A673 (cell line): ENCODE measurements around the gene CCDC18.

Experiments used
- EZH2 ChIP-seq: fragments of 200-600 bp; sonication (generic); IDR thresholded peaks from 2 replicates; pipeline ENCODE4 v1.6.1; 2017; ENCODE audit warnings: borderline replicate concordance, low read depth, mild to moderate bottlenecking, mixed read lengths, antibody characterized with exemption, low read length; ENCODE audit not compliant: poor library complexity, severe bottlenecking
- TF ChIP-seq, protein P1 (sequence below): fragments of 300-800, 200-600 bp; sonication (generic); conservative IDR thresholded peaks from 2 replicates; pipeline ENCODE4 v1.5.1; 2017; ENCODE audit warnings: low read depth, mild to moderate bottlenecking, antibody characterized with exemption, low read length, moderate library complexity, mixed read lengths

DNA sequence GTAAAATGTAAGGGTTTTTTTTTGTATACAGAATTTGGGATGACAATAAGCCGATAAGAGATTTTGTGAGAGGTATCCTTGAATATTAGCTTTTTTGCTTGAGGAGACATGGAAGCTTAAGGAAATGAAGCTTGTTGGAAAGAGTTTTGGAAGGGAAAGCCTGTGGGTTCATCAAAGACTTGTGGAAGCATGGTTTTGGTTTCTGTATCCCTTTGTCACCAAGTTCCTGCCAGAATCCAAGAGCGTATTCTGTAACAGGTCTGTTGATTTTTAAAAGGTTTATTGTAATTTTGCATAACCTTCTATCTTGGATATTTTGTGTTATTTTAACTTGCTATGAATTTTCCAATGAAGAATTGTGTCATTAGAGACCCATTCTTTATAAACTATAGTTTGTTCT is 38.4 kb upstream of the CCDC18 start:
- TF ChIP-seq, protein P1, sequence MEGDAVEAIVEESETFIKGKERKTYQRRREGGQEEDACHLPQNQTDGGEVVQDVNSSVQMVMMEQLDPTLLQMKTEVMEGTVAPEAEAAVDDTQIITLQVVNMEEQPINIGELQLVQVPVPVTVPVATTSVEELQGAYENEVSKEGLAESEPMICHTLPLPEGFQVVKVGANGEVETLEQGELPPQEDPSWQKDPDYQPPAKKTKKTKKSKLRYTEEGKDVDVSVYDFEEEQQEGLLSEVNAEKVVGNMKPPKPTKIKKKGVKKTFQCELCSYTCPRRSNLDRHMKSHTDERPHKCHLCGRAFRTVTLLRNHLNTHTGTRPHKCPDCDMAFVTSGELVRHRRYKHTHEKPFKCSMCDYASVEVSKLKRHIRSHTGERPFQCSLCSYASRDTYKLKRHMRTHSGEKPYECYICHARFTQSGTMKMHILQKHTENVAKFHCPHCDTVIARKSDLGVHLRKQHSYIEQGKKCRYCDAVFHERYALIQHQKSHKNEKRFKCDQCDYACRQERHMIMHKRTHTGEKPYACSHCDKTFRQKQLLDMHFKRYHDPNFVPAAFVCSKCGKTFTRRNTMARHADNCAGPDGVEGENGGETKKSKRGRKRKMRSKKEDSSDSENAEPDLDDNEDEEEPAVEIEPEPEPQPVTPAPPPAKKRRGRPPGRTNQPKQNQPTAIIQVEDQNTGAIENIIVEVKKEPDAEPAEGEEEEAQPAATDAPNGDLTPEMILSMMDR = no peak
- no peak for TF ChIP-seq EZH2
